ENCODE measurements around the gene URGCP.

GRCh38 chr7:43876241-43876640, 30.2 kb downstream of the URGCP start:
- TF ChIP-seq EZH2 (IDR thresholded peaks at IDR 0.05; ENCODE audit: borderline replicate concordance, low read depth, low read length, poor library complexity, severe bottlenecking) (no peak), CTCF (conservative IDR thresholded peaks at IDR 0.05; ENCODE audit: low read depth, low read length) (no peak)
